Muscle of leg (tissue), 11 donors: ENCODE measurements around the gene ACTN3. TPM values are rescaled to one million over a fixed set of nuclear protein-coding genes. Genes with fewer than 3 reads are reported as not detected.

ENCODE experiments used
- DNase-seq: peaks from one replicate; pipeline ENCODE4 v3.0.0; 2013
- H3K27ac ChIP-seq: one replicate; pipeline ENCODE4 v1.5.1; 2013; ENCODE audit warnings: mild to moderate bottlenecking, low read length, control low read depth
- H3K27me3 ChIP-seq: one replicate; pipeline ENCODE4 v1.6.1; 2013; ENCODE audit warnings: low read length; ENCODE audit not compliant: control insufficient read depth, insufficient read depth
- H3K36me3 ChIP-seq: one replicate; pipeline ENCODE4 v1.6.1; 2013; ENCODE audit warnings: low read length; ENCODE audit not compliant: control insufficient read depth, insufficient read depth
- H3K4me1 ChIP-seq: one replicate; pipeline ENCODE4 v1.6.1; 2013; ENCODE audit warnings: low read length; ENCODE audit not compliant: control insufficient read depth, insufficient read depth
- H3K4me3 ChIP-seq: one replicate; pipeline ENCODE4 v1.5.1; 2013; ENCODE audit warnings: low read length, control low read depth
- H3K9me3 ChIP-seq: replicated peaks from 2 replicates; pipeline ENCODE4 v1.6.1; 2013; ENCODE audit warnings: low read depth, low read length; ENCODE audit not compliant: control insufficient read depth
- WGBS: methylation state at CpG from one replicate; pipeline ENCODE4 v1.1.5; 2013; ENCODE audit warnings: missing lambda C conversion rate; ENCODE audit not compliant: insufficient coverage; 5-methylcytosine and 5-hydroxymethylcytosine counted together
- polyA plus RNA-seq, 8 donors: library from polyadenylated mRNA; unstranded; fragments of 120-200 nt; gene quantifications; one replicate each; pipeline versions ENCODE4 v1.2.1 to v1.2.3, GENCODE V29; 2013; ENCODE audit warnings: inconsistent platforms in 1 of 8, low replicate concordance in 1 of 8; ENCODE audit not compliant: insufficient read length in 8 of 8, insufficient read depth in 1 of 8
- total RNA-seq: library from RNA; stranded (reverse); fragments of 120-200 nt; gene quantifications from one replicate; pipeline ENCODE4 v1.2.4, GENCODE V29; 2013

The ACTN3 gene
- total and polyA plus RNA-seq, 9 donors = 8.3 to 162 (median 41.7) TPM

GRCh38 chr11:66554602-66555001 is 7.9 kb downstream of the ACTN3 start:
- H3K4me3 ChIP-seq = no peak overlapping the region
- DNase-seq = no peak
- no peak overlapping the region for H3K27ac ChIP-seq
- no peaks in the 10 kb centered on the region for H3K36me3 ChIP-seq
- 73% methylated on average over 5 of the region's 5 CpGs for WGBS
- H3K4me1 ChIP-seq = peaks cover 6% of the 10 kb centered on the region
- peaks cover 13% of the 10 kb centered on the region for H3K27me3 ChIP-seq
- H3K9me3 ChIP-seq = no peaks in the 10 kb centered on the region

GRCh38 chr11:66555416-66555815 is 8.7 kb downstream of the ACTN3 start:
- DNase-seq = no peak
- Histone ChIP-seq H3K36me3 (no peaks in the 10 kb centered on the region), H3K27ac (no peak overlapping the region), H3K27me3 (peaks cover 13% of the 10 kb centered on the region), H3K4me3 (no peak overlapping the region), H3K9me3 (no peaks in the 10 kb centered on the region), H3K4me1 (peaks cover 4% of the 10 kb centered on the region)
- WGBS = 55% methylated on average over 3 of the region's 3 CpGs

GRCh38 chr11:66556086-66556485 is 9.4 kb downstream of the ACTN3 start:
- Histone ChIP-seq H3K27me3 (peaks cover 13% of the 10 kb centered on the region), H3K27ac (no peak overlapping the region), H3K36me3 (no peaks in the 10 kb centered on the region), H3K9me3 (no peaks in the 10 kb centered on the region), H3K4me1 (peaks cover 4% of the 10 kb centered on the region), H3K4me3 (no peak overlapping the region)
- 85% methylated on average over 7 of the region's 7 CpGs for WGBS
- no peak for DNase-seq

GRCh38 chr11:66557733-66558326 is 11.1 kb downstream of the ACTN3 start:
- no peak overlapping the region for H3K27ac ChIP-seq
- peaks cover 4% of the 10 kb centered on the region for H3K4me1 ChIP-seq
- no peak for DNase-seq
- no peak overlapping the region for H3K4me3 ChIP-seq
- 90% methylated on average over 24 of the region's 24 CpGs for WGBS
- H3K9me3 ChIP-seq = no peaks in the 10 kb centered on the region
- H3K36me3 ChIP-seq = peaks cover 4% of the 10 kb centered on the region
- H3K27me3 ChIP-seq = peaks cover 13% of the 10 kb centered on the region

GRCh38 chr11:66559142-66559865 is 12.6 kb downstream of the ACTN3 start:
- Histone ChIP-seq H3K9me3 (no peaks in the 10 kb centered on the region), H3K4me1 (peaks cover 4% of the 10 kb centered on the region), H3K36me3 (peaks cover 15% of the 10 kb centered on the region), H3K27ac (no peak overlapping the region), H3K27me3 (peaks cover 13% of the 10 kb centered on the region), H3K4me3 (no peak overlapping the region)
- WGBS = 11% methylated on average over 45 of the region's 50 CpGs
- no peak for DNase-seq

- Histone ChIP-seq H3K36me3 (peaks cover 15% of the 10 kb centered on the region), H3K4me3 (no peak overlapping the region), H3K4me1 (peaks cover 4% of the 10 kb centered on the region), H3K27me3 (peaks cover 13% of the 10 kb centered on the region), H3K27ac (no peak overlapping the region), H3K9me3 (no peaks in the 10 kb centered on the region)
- 71% methylated on average over 15 of the region's 27 CpGs for WGBS
- no peak for DNase-seq
Observed at GRCh38 chr11:66559866-66560676, 13.4 kb downstream of the ACTN3 start.

GRCh38 chr11:66561178-66561974 is 14.7 kb downstream of the ACTN3 start:
- 73% methylated on average over 9 of the region's 14 CpGs for WGBS
- Histone ChIP-seq H3K4me1 (peaks cover 4% of the 10 kb centered on the region), H3K4me3 (no peak overlapping the region), H3K27me3 (peaks cover 13% of the 10 kb centered on the region), H3K27ac (no peak overlapping the region), H3K36me3 (peaks cover 18% of the 10 kb centered on the region), H3K9me3 (no peaks in the 10 kb centered on the region)
- no peak for DNase-seq

- Histone ChIP-seq H3K27me3 (peaks cover 13% of the 10 kb centered on the region), H3K4me1 (peaks cover 4% of the 10 kb centered on the region), H3K27ac (no peak overlapping the region), H3K9me3 (no peaks in the 10 kb centered on the region), H3K4me3 (no peak overlapping the region), H3K36me3 (peaks cover 18% of the 10 kb centered on the region)
- WGBS = 91% methylated on average over 7 of the region's 9 CpGs
- no peak for DNase-seq
Observed at GRCh38 chr11:66561975-66562248, 15.2 kb downstream of the ACTN3 start.

GRCh38 chr11:66562275-66562674 is 15.6 kb downstream of the ACTN3 start:
- peaks cover 13% of the 10 kb centered on the region for H3K27me3 ChIP-seq
- H3K27ac ChIP-seq = no peak overlapping the region
- H3K4me1 ChIP-seq = peaks cover 4% of the 10 kb centered on the region
- peaks cover 18% of the 10 kb centered on the region for H3K36me3 ChIP-seq
- WGBS = 80% methylated on average over 2 of the region's 2 CpGs
- H3K4me3 ChIP-seq = no peak overlapping the region
- DNase-seq = no peak
- H3K9me3 ChIP-seq = no peaks in the 10 kb centered on the region
